Measurements from ENCODE around the gene MEIOC.

MEIOC gene

DNA sequence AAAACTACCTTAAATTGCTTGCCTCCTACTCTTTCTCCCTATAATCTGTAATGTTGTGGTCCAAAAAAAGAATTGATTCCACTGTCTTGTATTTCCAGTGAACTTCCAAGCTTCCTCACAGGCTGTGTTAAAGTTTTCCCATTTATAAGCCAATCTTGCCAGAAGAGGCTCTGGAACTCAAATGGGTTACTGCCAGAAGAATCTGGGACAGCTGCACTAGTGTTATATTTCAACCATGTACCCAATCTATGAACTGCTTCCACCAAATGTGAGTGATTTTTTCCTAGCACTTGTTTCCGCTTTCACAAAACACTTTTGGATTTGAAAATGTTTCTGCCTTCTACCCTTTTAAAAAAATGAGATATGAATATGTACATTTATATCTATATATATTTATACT is 31.5 kb downstream of the MEIOC start:
- H3K36me3 ChIP-seq (ENCODE audit: control insufficient read depth, insufficient read depth, low read length): no peaks in the 10 kb centered on the region
- no peak overlapping the region for H3K4me3 ChIP-seq (ENCODE audit: low read depth, low read length)
- H3K4me2 ChIP-seq (ENCODE audit: low read length): no peak overlapping the region
- H3K9me3 ChIP-seq (ENCODE audit: control insufficient read depth, low read length): no peaks in the 10 kb centered on the region
- H2AFZ ChIP-seq: no peak overlapping the region
- peaks cover 6% of the 10 kb centered on the region for H3K4me1 ChIP-seq
- H3K27ac ChIP-seq: no peak overlapping the region
- H3K27me3 ChIP-seq (ENCODE audit: control insufficient read depth, insufficient read depth, low read length): no peaks in the 10 kb centered on the region
- H3K79me2 ChIP-seq: peaks cover 8% of the 10 kb centered on the region
- TF ChIP-seq, protein P1, sequence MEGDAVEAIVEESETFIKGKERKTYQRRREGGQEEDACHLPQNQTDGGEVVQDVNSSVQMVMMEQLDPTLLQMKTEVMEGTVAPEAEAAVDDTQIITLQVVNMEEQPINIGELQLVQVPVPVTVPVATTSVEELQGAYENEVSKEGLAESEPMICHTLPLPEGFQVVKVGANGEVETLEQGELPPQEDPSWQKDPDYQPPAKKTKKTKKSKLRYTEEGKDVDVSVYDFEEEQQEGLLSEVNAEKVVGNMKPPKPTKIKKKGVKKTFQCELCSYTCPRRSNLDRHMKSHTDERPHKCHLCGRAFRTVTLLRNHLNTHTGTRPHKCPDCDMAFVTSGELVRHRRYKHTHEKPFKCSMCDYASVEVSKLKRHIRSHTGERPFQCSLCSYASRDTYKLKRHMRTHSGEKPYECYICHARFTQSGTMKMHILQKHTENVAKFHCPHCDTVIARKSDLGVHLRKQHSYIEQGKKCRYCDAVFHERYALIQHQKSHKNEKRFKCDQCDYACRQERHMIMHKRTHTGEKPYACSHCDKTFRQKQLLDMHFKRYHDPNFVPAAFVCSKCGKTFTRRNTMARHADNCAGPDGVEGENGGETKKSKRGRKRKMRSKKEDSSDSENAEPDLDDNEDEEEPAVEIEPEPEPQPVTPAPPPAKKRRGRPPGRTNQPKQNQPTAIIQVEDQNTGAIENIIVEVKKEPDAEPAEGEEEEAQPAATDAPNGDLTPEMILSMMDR (IDR thresholded peaks at IDR 0.05): no peak
- no peak overlapping the region for H3K9ac ChIP-seq

DNA sequence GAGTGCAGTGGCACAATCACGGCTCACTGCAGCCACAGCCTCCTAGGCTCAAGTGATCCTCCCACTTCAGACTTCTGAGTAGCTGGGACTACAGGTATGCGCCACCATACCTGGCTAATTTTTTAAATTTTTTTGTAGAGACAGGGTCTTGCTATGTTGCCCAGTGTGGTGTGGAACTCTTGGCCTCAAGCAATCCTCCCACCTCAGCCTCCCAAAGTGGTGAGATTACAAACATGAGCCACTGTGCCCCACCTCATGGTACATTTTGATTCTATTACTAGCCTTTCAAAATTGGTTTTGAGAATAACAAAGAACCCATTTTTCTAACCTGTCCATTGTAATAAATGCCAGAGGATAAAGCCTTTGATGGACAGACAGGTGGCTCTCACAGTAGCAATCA is 31.9 kb downstream of the MEIOC start:
- H3K4me3 ChIP-seq (ENCODE audit: low read depth, low read length): no peak overlapping the region
- no peak overlapping the region for H2AFZ ChIP-seq
- TF ChIP-seq, protein P1 (IDR thresholded peaks at IDR 0.05): no peak
- H3K79me2 ChIP-seq: peaks cover 8% of the 10 kb centered on the region
- H3K4me1 ChIP-seq: peaks cover 6% of the 10 kb centered on the region
- no peaks in the 10 kb centered on the region for H3K27me3 ChIP-seq (ENCODE audit: control insufficient read depth, insufficient read depth, low read length)
- no peaks in the 10 kb centered on the region for H3K36me3 ChIP-seq (ENCODE audit: control insufficient read depth, insufficient read depth, low read length)
- H3K4me2 ChIP-seq (ENCODE audit: low read length): no peak overlapping the region
- H3K9ac ChIP-seq: no peak overlapping the region
- no peak overlapping the region for H3K27ac ChIP-seq
- no peaks in the 10 kb centered on the region for H3K9me3 ChIP-seq (ENCODE audit: control insufficient read depth, low read length)

DNA sequence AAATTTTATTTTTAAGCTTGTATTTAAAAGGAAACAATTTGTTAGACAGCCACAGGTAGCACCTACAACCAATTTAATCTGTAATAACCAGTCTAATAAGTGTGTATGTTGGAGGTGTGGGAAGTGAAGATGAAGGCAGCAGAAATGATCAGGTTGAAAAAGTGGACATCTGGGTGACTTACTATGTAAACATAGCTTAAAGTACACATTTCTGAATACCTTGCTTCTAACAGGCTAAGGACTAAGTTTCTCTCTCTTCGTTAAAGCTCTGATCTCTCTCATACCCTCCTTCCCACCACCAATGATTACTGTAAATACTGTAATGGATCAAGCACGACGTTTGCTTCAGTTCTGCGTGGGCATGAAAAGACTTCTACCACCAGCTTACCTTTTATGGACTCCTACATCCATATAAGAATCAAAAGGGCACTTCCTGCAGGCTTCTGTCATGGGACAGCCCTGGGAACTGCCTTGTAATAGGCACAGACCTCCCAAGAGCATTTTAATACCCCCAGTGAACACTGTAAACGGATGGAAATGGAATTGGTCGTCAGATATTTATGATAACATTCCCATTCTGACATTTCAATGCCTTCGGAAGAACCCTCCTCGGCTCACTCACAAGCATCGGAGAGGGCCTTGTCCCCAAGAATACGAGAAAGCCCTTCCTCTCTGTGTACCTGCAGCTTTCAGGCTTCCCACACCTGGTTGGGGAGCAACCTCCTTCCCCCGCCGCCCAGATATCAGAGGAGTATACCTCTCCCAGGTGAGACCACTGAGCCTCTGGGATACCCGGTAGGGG is 32.6 kb downstream of the MEIOC start:
- Histone ChIP-seq H3K4me2 (ENCODE audit: low read length) (peak overlapping the region; percentile 87), H3K9me3 (ENCODE audit: control insufficient read depth, low read length) (no peaks in the 10 kb centered on the region), H3K27ac (peak overlapping the region; percentile 64), H3K79me2 (peaks cover 8% of the 10 kb centered on the region), H3K27me3 (ENCODE audit: control insufficient read depth, insufficient read depth, low read length) (no peaks in the 10 kb centered on the region), H3K36me3 (ENCODE audit: control insufficient read depth, insufficient read depth, low read length) (no peaks in the 10 kb centered on the region), H3K4me1 (peaks cover 6% of the 10 kb centered on the region), H2AFZ (peak overlapping the region; percentile 84), H3K9ac (peak overlapping the region; percentile 25), H3K4me3 (ENCODE audit: low read depth, low read length) (peak overlapping the region; percentile 95)
- TF ChIP-seq, protein P1 (IDR thresholded peaks at IDR 0.05): no peak

DNA sequence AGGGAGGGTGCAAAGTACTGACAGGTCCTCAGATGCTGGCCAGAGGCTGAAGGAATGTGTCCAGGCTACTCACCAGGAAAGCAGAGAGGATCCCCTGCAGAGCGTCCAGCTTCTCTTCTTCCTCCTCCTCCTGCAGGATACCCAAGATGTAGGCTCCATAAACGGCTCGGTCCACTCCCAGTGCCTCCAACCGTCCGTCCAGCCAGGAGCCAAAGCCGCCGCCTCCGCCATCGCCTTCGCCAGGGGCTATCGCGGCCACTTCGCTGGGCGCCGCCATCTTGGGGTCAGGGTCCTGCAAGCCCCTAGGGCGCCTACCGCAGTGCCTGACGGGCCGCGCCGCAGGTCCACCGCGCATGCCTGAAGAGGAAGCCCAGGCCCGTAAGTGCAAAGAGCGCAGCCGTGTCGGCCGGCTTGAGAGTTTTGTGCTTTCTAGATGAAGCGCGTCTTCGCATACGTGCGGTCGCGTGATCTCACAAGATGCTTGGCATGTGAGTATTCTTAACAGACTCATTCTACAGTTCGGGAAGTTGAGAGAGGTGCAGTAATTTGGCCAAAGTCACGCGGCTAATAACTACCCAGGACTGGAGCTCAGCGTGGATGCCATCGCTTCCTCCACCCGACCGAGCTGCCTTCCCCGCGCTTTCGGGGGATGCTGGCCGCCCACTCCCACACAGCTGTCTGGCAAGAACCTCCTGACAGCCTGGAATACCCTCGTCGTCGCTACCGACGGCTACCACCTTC is 33.4 kb downstream of the MEIOC start, which contains the start of gene CCDC43:
CCDC43 (minus strand) TSS at position 300 of the 741 bp plus-strand sequence; CDS start at position 277, 23 bp downstream.
- Histone ChIP-seq H3K36me3 (ENCODE audit: control insufficient read depth, insufficient read depth, low read length) (no peaks in the 10 kb centered on the region), H3K4me2 (ENCODE audit: low read length) (peak within 1 kb of the TSS; percentile 87), H3K79me2 (peaks cover 8% of the 10 kb centered on the region), H2AFZ (peak within 1 kb of the TSS; percentile 84), H3K4me1 (peaks cover 6% of the 10 kb centered on the region), H3K27ac (peak within 1 kb of the TSS; percentile 64), H3K9ac (peak within 1 kb of the TSS; percentile 25), H3K27me3 (ENCODE audit: control insufficient read depth, insufficient read depth, low read length) (no peaks in the 10 kb centered on the region), H3K4me3 (ENCODE audit: low read depth, low read length) (peak within 1 kb of the TSS; percentile 95), H3K9me3 (ENCODE audit: control insufficient read depth, low read length) (no peaks in the 10 kb centered on the region)
- TF ChIP-seq, protein P1 (IDR thresholded peaks at IDR 0.05): no peak
